Loucy (cell line): ENCODE data around the gene NTRK1.

Experiments
- H2AFZ ChIP-seq: fragments of 200-600 bp; sonication (generic); 2 replicates; pipeline ENCODE4 v1.6.0; 2016; ENCODE audit warnings: antibody characterized with exemption, mild to moderate bottlenecking, low read length, moderate library complexity
- H3F3A ChIP-seq: fragments of 200-600 bp; 2 replicates; pipeline ENCODE4 v1.6.0; 2016; ENCODE audit warnings: antibody characterized with exemption, low read depth, mild to moderate bottlenecking
- H3K27me3 ChIP-seq: fragments of 200-600 bp; sonication (generic); 2 replicates; pipeline ENCODE4 v1.6.1; 2014; ENCODE audit warnings: low read length, mild to moderate bottlenecking; ENCODE audit not compliant: insufficient read depth, poor library complexity, severe bottlenecking
- H3K36me3 ChIP-seq: fragments of 200-600 bp; sonication (generic); 2 replicates; pipeline ENCODE4 v1.6.1; 2016; ENCODE audit warnings: low read length; ENCODE audit not compliant: insufficient read depth
- H3K4me1 ChIP-seq: fragments of 200-600 bp; sonication (generic); 2 replicates; pipeline ENCODE4 v1.5.1; 2014; ENCODE audit warnings: low read length, mild to moderate bottlenecking; ENCODE audit not compliant: insufficient read depth, poor library complexity, severe bottlenecking
- H3K4me2 ChIP-seq: fragments of 200-600 bp; sonication (generic); 2 replicates; pipeline ENCODE4 v1.6.0; 2014; ENCODE audit warnings: antibody characterized with exemption, low read length, low read depth, mild to moderate bottlenecking; ENCODE audit not compliant: poor library complexity, severe bottlenecking
- H3K4me3 ChIP-seq: fragments of 200-600 bp; sonication (generic); 2 replicates; pipeline ENCODE4 v1.5.1; 2014; ENCODE audit warnings: low read length, mild to moderate bottlenecking, mixed read lengths; ENCODE audit not compliant: poor library complexity, severe bottlenecking
- H3K79me2 ChIP-seq: fragments of 200-600 bp; sonication (generic); 2 replicates; pipeline ENCODE4 v1.6.1; 2014; ENCODE audit warnings: low read length; ENCODE audit not compliant: insufficient read depth
- H3K9ac ChIP-seq: fragments of 200-600 bp; sonication (generic); 2 replicates; pipeline ENCODE4 v1.6.0; 2014; ENCODE audit warnings: mild to moderate bottlenecking, low read depth, low read length, moderate library complexity; ENCODE audit not compliant: poor library complexity, severe bottlenecking
- H3K9me2 ChIP-seq: fragments of 200-600 bp; sonication (generic); replicated peaks from 2 replicates; pipeline ENCODE4 v1.6.1; 2016; ENCODE audit warnings: low read depth, low read length, mixed read lengths
- H3K9me3 ChIP-seq: fragments of 200-600 bp; sonication (generic); 2 replicates; pipeline ENCODE4 v1.6.1; 2014; ENCODE audit warnings: mild to moderate bottlenecking, antibody characterized with exemption, low read length, low read depth; ENCODE audit not compliant: insufficient read depth
- H4K20me1 ChIP-seq: fragments of 200-600 bp; sonication (generic); 2 replicates; pipeline ENCODE4 v1.6.0; 2014; ENCODE audit warnings: antibody characterized with exemption, low read length, mild to moderate bottlenecking; ENCODE audit not compliant: insufficient read depth, poor library complexity, severe bottlenecking
- EZH2phosphoT487 ChIP-seq: fragments of 200-600 bp; IDR thresholded peaks from 2 replicates; pipeline ENCODE4 v1.6.1; 2018; ENCODE audit warnings: antibody characterized with exemption, mild to moderate bottlenecking, moderate library complexity, borderline replicate concordance
- TF ChIP-seq, protein P1 (sequence below): fragments of 200-600 bp; sonication (generic); conservative IDR thresholded peaks from 2 replicates; pipeline ENCODE4 v1.5.1; 2014; ENCODE audit warnings: mild to moderate bottlenecking, antibody characterized with exemption, low read length

Gene NTRK1

DNA sequence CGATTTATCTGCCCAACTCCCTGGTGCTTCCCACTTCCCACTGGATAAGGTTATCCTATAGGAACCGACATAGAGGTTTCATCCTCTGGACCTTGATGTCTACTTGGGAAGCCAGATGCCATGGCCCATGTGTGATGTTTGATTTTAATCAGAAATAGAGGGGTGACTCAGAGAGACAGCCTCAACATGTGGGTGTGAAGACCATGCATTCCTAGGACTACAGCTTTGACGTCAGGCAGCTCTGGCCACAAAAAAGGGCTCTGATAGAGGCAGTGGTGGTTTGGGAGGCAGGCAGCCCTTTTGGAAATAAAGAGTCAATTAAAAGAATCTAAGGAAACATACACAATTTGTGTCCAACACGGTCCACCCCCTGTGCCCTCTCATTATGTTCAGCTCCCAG lies 38.9 kb upstream of the NTRK1 start:
- Histone ChIP-seq H3K9me2 (no peaks in the 10 kb centered on the region), H3K4me3 (no peak overlapping the region), H4K20me1 (no peaks in the 10 kb centered on the region), H3K9ac (no peak overlapping the region), H3K36me3 (no peaks in the 10 kb centered on the region), H3K27me3 (no peaks in the 10 kb centered on the region), H3K4me1 (peaks cover 7% of the 10 kb centered on the region), H2AFZ (no peak overlapping the region), H3K79me2 (no peaks in the 10 kb centered on the region), H3K9me3 (no peaks in the 10 kb centered on the region), H3F3A (no peaks in the 10 kb centered on the region), H3K4me2 (no peak overlapping the region)
- TF ChIP-seq, protein P1, sequence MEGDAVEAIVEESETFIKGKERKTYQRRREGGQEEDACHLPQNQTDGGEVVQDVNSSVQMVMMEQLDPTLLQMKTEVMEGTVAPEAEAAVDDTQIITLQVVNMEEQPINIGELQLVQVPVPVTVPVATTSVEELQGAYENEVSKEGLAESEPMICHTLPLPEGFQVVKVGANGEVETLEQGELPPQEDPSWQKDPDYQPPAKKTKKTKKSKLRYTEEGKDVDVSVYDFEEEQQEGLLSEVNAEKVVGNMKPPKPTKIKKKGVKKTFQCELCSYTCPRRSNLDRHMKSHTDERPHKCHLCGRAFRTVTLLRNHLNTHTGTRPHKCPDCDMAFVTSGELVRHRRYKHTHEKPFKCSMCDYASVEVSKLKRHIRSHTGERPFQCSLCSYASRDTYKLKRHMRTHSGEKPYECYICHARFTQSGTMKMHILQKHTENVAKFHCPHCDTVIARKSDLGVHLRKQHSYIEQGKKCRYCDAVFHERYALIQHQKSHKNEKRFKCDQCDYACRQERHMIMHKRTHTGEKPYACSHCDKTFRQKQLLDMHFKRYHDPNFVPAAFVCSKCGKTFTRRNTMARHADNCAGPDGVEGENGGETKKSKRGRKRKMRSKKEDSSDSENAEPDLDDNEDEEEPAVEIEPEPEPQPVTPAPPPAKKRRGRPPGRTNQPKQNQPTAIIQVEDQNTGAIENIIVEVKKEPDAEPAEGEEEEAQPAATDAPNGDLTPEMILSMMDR: no peak
- TF ChIP-seq EZH2phosphoT487: no peak

DNA sequence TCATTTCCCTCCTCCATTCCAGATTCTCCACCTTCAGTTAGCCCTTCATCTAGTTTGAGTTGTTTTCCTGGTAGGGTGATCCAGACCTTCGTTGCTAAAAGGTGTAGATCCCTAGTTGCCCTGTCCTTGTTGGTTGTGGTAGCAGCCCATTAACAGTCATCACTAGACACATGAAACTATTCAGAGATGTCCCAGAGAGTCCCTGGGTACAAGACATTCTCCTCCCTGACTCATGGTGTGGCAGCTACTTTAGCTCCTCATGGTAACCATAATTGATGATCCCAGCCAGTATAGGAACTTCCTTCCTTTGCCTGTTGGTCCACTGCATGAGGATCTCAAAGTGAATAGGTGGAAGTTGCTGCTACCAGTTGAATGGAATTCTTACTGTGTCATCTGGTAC lies 38.0 kb upstream of the NTRK1 start:
- H3K4me3 ChIP-seq: no peak overlapping the region
- no peak overlapping the region for H2AFZ ChIP-seq
- H3K27me3 ChIP-seq: no peaks in the 10 kb centered on the region
- H4K20me1 ChIP-seq: no peaks in the 10 kb centered on the region
- no peaks in the 10 kb centered on the region for H3K36me3 ChIP-seq
- H3K9me3 ChIP-seq: no peaks in the 10 kb centered on the region
- no peaks in the 10 kb centered on the region for H3K9me2 ChIP-seq
- H3F3A ChIP-seq: no peaks in the 10 kb centered on the region
- no peaks in the 10 kb centered on the region for H3K4me1 ChIP-seq
- H3K9ac ChIP-seq: no peak overlapping the region
- H3K79me2 ChIP-seq: no peaks in the 10 kb centered on the region
- TF ChIP-seq, protein P1: no peak
- no peak for TF ChIP-seq EZH2phosphoT487
- no peak overlapping the region for H3K4me2 ChIP-seq

DNA sequence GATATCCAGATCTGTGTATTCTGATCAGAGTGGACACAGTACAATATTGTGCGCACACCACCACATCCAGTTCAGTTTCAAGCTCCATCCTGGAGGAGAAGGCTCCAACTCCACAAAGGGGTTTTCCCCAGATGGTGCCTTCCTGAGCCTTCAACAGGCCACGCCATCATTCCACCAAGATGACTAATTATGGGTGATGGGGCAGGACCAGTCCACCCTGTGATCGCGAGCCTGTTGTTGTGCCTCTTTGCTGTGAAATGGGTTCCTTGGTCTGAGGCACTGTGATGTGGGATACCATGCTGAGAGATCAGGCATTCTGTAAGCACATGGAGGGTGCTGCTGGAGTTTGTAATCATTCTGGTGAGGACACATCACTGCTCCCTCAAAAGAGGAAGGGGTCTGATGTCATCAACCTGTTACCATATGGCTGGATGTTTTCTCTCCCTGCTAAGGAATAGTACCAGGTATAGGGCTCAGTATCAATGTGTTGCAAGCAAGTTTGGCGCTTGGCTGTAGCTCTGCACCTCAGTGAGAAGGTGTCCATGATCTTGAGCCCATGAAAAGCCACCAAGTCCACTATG lies 37.4 kb upstream of the NTRK1 start:
- Histone ChIP-seq H3K79me2 (no peaks in the 10 kb centered on the region), H3K36me3 (no peaks in the 10 kb centered on the region), H3K9ac (no peak overlapping the region), H3K4me3 (no peak overlapping the region), H2AFZ (no peak overlapping the region), H4K20me1 (no peaks in the 10 kb centered on the region), H3K4me1 (no peaks in the 10 kb centered on the region), H3K9me2 (no peaks in the 10 kb centered on the region), H3K27me3 (no peaks in the 10 kb centered on the region), H3K4me2 (no peak overlapping the region), H3F3A (no peaks in the 10 kb centered on the region), H3K9me3 (no peaks in the 10 kb centered on the region)
- TF ChIP-seq, protein P1: no peak
- no peak for TF ChIP-seq EZH2phosphoT487
